HuH-7.5 (cell line): ENCODE data around the gene NUDT21.
A peak's percentile ranks its signal among the peaks of the same experiment; 100 is the strongest.

Experiments used
- DNase-seq: peaks from one replicate; pipeline ENCODE4 v3.0.0; 2011; ENCODE audit warnings: low spot score

The NUDT21 gene

DNA sequence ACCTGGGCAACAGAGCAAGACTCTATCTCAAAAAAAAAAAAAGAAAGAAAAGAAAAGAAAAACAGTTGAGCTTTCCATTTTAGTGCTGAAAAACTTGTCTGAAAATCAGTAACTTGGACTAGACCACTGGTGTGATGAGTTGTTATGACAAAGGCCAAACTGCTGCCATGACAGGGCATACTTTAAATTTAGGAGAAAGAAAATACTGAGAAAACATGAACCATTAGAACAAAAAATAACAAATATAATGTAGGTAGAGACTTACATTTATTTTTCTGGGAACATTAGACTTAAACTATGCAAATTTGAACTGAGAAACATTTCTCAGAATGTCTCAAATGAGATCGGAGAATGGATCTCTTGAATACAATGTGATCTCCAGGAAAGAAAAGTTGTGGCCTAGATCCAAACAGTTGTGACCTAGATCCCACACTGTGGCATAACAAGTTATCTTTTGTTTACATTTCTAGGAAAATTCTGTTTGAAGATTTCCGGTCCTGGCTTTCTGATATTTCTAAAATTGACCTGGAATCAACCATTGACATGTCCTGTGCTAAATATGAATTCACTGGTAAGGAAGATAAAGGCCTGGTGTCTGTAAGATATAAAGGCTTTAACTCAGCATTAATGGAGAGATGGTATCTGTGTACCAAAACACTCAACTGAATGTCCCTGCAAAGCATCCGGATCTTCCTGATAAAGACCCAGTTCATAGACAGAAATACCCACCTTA lies 11.1 kb upstream of the NUDT21 start:
- DNase-seq: no peak

DNA sequence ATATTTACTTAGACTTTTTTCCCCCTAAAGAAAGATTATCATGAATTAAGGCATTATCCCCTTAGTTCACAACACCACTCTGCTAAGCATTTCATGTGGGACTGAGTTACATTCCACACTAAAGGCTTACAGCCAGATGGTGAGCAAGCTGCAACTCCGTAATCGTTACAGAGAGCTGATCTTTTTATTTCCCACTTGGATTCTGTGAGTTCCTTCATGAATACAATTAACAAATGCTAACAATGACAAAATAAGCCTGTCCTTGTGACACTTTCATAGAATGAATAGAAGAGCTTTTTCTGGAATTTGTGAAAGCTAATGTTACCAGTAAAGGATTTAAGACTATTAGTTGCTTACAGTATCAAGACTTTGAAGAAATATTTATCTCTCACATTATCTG lies 9.0 kb upstream of the NUDT21 start:
- no peak for DNase-seq

DNA sequence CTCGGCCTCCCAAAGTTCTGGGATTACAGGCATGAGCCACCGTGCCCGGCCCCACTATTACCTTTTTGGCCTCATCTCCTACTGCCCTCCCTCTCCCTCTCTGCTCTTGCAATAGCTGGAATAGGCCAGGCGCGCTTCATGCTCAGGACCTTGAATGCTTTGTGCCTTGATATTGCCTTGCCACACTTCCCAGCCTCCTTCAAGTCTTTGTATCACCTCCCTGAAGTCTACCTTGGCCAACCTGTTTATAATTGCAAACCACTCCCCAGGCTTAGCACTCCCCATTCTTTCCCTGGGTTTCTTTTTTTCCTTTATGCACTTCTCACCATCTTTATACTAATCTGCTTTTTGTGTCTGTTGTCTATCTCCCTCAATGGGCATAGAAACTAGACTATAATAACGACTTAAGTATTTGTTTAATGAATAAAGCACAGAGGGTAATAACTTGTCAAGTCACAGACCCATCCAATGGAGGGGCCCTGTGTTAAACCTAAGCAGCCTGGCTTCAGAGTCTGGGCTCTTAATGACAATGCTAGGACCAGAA lies 6.9 kb upstream of the NUDT21 start:
- DNase-seq: no peak

DNA sequence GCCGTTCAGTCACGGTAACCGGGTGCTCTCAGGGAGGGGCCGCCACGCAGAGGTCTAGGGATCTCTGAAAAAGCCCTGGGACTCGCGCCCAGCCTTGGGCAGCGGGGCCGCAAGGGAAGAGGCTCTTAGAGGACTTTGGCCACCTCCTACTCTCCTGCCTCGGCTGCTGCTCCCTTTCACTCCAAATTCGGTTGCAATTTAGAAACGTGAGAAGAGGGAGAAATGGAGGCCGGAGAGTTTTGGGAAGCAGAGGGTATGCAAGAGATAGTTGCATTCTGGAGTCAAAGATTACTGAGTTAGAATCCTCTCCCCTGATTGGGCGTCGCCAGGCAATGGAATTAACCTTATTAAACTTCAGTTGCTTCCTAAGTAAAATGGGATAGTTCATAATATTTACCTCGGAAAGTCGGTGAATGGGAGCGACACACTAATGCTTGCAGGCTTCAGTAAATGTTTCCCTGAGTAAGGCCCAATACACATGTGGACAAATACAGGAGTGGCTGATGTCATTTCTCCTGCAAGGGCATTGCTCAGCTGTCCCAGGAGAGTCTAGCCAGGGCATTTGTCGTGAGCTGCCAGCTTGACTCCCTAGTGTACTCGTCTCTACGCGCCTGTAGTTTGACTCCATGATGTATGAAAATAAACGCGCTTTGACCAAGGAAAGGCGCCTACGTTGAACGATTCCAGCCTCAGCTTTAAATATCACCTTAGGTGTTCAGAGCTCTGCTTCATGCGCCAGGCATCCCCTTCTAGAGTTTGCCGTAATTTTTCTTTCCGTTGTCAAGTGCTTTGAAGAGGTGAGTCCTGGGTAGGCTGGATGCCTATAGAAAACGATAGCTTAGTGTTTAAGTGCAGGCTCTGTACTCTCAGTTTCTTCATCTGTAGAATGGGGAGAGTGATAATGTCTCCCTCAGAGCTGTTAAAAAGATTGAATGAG lies 889 bp upstream of the NUDT21 start:
- no peak for DNase-seq

DNA sequence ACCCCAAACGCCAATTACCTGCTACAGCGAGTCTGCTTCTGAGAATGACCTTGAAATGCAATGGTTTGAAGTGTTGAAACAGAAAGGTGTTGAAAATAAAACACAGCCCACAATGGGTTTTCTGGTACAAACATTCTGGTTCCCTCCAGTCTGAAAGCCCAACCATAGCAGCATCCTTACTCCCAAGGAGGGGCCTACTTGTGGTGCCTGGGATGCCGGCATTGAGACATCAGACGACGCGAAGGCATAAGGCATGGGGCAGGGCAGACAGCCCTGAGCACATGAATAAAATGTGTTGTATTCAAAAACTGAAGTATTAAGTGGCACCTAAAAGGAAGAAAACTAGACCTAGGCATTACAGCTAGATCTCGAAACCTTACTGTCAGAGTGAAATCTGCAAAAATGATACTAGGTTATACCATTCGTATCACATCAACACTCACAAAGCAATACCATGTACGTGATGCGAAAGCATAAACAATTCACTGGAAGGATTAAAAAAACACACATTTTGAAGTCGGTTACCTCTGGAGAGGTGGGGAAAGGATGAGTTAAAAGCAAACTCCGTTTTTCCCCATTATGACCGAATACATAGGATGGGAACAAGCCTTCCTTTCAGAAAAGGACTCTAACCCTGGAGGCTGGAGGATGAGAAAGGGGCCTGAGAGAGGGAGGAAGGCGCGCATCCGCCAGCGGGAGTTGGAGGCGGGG lies 702 bp downstream of the NUDT21 start:
- no peak for DNase-seq

DNA sequence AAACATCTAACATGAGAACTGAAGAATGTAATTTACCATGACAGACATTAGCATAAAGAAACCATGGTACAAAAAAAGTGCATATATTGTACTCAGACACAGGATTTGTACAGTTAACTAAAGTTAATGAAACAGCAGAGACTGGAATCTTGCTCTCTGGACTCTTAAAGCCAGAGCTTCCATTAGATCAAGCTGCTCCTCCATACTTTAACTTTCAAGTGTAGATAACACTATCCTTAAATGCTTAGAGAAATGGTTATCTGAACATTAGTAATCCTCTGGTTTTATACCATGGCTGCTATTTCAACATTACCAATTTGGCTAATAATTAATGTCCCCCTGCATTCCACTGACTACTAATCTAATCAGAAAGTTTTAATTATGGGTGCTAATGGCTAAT lies 3.1 kb downstream of the NUDT21 start:
- no peak for DNase-seq

DNA sequence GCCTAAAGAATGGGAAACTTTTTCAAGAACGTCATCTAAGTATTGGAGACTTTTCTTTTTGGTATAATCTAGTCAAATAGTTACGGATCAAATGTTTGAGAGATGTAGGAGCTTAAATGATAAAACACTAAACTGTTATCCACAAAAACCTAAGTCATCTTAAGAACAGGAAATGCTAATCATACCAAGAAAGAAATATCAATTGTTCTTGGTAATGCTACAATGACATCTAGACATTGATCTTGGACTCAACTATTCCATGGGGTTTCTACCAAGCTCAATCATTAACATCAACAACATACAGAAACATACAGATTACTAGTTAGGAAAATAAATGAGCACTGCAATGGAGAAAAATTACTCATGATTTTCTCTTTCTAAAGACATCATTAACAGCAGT lies 3.8 kb downstream of the NUDT21 start:
- DNase-seq: no peak

DNA sequence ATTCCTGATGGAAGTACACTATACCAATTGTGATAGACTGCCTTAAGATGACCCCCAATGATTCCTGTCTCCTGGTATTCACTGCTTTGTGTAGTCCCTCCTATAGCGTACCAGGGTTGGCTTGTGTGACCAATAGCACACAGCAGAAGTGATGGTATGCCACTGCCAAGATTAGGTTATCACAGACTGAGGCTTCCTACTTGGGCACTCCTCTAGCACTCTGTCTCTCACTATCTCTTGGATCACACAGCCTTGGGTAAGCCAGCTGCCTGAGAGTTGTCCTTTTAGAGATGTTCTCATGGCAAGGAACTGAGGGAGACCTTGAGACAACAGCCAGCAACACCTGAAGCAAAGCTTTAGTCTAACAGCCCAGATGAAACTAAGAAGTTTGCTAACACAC lies 13.1 kb downstream of the NUDT21 start:
- DNase-seq: no peak

DNA sequence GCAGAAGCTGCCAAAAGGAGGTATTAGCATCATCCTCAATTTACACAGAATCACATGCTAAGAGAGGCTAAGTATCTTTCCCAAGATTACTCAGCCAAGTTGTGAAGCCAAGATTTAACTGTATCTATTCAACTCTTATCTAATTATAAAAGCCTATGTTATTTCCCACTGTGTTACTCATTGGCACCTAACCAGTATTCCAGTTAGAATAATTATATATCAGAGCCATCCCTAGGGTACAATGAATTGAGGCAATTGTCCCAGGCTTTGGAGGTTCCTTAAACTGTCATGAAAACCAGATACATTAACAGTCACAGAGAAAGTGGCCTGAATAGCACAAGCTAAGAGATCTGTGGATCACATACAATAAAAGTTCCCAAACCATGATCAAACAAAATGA lies 14.9 kb downstream of the NUDT21 start:
- DNase-seq: no peak

DNA sequence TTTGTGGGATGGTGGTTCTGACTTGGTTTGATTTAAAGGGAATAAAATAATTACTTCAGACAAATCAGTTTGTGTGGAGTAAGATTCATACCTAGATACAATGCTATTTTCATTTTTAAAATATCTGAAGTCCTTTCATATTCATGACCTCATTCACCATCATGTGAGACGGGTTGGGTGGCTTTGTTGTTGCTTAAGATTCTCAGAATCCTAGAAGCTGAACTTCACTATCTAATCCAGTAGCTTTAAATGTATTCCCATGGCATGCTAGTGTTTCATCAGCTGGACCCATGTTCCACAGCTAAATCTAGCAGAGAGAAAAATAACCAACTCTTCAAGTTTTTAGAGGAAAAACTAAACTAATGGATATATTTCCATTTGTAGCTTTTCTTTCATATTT lies 23.0 kb downstream of the NUDT21 start:
- no peak for DNase-seq

DNA sequence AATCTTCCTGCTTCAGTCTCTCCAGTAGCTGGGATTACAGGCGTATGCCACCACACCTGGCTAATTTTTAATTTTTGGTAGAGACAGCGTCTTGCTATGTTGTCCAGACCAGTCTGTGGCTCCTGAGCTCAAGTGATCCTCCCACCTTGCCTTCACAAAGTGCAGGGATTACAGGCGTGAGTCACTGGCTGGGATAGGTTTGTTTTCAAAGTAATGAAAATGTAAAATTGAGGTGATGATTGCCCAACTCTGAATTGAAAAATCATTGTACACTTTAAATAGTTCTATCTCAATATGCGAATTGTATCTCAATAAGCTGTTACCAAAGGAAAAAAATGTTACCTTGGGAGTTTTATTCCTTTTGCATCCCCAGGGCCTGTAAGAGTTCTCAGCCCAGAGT lies 24.5 kb downstream of the NUDT21 start:
- DNase-seq: no peak

DNA sequence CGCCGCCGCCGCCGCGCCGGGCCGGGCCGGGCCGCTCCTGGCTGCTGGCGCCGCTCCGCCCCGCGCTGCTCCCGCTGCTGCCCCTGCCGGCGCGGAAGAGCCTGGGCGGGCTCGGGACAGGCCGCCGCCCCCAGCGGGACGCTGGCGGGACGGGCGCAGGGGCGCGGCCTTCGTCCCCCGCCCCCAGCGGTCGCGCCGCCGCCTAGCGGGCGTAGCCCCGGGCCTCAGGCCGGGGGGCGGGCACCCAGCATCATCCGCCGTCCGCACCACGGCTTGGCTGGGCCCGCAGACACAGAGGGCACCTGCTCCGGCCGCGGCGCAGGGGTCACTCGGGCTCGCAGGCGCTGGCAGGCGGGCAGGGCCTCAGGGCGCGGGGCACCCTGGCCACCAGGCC lies 25.7 kb downstream of the NUDT21 start, which contains the start of gene AMFR:
TSS of gene AMFR (minus strand) at position 107 of the 394 bp plus-strand sequence. CDS start 218 bp downstream, outside the sequence.
- DNase-seq: peak; percentile 71

DNA sequence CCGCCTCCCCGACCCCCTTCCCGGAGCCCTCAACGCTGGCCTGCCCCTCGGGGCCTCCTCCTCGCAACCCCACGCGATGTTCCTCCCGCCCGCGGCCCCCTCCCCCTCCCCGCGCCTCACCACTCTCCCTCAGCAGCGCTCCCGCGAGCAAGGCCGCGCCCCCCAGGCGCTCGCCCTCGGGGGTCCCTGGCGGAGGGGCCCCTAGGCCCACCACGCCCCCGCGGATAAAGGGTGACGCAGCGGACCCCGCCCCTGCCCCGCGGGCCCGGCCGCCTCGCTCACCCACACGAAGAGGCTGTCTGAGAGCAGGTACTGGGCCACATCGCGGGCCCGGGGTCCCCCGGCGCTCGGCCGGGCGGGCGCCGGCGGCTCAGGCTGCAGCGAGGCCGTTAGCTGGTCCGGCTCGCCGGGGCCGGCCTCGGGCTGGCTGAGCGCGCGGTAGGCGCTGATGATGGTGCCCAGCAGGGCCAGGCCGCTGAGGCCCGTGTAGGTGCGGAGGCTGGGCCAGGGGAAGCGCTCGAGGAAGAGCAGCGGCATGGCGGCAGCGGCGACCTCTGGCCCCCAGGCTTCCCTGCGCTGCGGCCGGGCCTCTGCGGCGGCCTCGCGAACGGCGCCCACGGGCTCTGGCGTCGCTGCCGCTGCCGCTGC lies 26.2 kb downstream of the NUDT21 start:
- DNase-seq: no peak

DNA sequence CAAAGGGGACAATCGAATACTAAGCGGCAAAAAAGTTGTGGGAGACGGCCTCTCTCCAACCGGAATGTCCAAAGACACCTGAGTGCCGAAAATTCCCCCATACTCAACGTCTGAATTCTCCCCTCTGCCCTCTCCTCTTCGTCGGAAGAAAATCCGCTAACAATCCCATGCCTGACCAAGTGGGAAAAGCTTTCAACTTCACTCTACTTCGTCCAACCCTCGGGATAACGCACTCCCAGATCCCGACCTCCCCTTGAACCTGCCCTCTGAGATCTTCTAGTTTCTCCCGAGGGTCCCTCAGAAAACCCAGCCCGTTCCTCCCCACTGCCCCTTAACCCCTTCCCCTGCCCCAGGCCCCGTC lies 26.7 kb downstream of the NUDT21 start:
- DNase-seq: no peak

DNA sequence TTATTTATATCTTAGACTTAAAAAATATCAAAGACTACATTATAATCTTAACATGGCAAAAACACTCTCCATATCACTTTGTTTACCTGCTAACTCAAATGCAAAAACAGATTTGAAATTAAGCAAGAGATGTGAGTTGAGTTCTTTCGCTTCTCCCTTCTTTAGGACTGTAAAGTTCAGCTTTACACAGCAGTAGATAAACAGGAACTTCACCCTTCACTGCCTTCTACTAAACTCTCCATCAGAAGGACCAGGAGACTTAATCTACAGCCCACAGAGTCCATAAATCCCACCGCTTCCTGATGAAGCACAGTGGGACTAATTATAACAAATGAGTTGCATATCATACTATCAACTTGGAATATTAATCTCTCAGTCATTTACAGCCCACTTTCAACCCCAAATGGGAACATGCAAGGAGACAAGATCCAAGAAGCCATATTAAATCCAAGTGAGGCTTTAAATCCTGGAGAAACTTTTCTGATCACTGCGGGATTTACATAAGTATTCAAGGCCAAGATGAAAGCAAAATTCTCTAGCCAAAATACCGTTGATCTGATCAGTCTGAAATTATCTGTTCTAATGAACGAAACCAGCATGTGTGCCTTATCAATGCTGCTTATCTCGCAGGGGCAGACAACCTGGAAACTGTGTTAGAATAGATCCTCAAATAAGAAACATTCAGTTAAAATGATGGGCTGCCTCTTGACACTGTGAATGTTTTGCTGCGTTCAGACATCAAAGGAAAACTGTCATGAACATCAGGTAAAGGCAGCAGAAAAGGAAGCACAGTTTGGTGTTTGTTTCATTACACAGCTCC lies 27.3 kb downstream of the NUDT21 start:
- DNase-seq: no peak

DNA sequence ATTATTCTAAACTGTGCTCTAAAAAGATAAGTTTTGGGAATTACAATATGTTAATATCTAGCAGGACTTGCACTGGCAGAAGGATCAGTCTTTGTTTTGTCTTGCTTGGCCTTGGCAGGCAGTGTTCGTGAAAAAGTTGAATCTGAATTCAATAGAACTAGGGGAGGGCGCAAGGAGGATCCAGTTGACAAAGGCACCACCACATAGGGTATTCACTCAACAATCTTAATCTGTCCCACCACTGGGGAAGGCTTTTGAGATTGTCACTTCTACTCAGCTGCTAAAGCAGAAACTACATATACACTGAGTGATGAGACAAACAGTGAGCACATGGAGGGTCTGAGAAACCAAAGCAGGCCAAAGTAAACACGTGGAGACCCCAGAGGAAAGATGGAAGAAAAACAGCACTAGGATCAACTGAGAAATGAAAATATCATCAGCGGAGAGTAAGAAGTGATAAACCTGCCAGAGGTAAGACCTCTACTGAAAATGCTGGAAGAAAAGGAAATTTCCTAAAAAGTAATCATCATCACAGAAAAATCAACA lies 28.2 kb downstream of the NUDT21 start:
- no peak for DNase-seq

DNA sequence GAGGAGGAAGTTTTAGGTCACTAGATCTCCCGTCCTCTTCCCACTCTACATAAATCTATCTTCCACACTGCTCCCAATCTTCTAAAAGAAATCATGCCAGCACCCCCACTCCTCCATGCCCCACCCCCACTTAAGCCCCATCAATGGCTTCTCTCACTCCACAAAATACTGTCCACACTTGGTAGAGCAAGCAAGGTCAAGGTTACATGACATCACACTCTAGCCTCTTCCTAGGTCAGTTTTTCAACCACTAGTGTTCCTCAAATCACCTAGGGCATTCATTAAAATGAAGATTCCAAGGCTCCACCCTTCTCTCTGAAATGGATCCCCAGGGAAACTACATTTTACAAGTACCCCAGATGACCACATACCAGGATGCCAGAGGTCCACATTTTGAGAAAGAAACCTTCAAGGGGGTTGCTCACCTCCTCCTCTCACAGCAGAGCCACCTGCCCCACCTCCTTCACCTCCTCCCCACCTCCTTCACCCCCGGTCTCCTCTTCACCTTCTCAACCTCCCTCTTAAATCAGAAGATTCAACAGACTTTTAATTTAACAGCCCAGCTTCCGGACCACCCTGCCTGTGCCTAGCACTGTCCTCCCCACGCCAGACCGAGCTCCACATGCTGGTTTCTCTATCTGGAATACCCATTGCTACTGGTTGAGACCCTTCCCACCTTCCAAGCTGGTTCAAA lies 29.0 kb downstream of the NUDT21 start:
- no peak for DNase-seq

DNA sequence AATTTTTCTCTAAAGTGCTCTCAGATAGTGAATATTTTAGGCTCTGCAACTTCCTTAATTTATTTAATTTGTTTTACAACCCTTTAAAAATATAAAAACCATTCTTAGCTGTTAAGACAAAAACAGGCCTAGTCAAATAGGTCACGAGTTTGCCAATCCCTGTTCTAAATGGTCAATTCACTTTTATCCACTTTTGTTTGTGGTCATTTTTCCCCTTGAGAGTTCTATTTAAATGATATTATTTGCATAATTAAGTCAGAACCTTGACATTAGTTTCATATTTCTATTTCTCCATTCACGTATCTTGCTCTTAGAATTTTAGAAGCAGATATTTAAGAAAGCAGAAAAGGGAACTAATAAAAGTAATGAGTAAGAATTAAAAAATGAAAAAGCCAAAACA lies 29.8 kb downstream of the NUDT21 start:
- no peak for DNase-seq

DNA sequence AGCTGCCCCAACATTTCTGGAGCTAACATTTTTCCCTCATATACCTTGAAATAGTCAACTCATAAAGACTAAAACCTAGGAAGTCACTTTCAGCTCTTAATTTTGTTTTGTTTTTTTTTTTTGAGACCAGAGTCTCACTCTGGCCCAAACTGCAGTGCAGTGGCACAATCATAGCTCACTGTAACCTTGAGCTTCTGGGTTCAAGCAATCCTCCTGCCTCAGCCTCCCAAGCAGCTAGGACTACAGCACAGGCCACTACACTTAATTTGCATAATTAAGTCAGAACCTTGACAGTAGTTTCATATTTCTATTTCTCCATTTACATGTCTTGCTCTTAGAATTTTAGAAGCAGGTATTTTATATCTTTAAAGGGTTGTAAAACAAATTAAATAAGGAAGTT lies 30.5 kb downstream of the NUDT21 start:
- DNase-seq: no peak
